GM08714 (cell line): ENCODE measurements around the gene JUP.
"Not testable (repeated sequence)": the region's sequence is repeated elsewhere in the genome, so short reads cannot be mapped to it uniquely, and the experiment has no call there.

ENCODE experiments used
- H3K4me3 ChIP-seq: fragments of 200-500 bp; sonication (Bioruptor generic); 2 replicates; pipeline ENCODE4 v1.5.1; 2014; ENCODE audit warnings: mild to moderate bottlenecking, low read length, inconsistent platforms
- ZNF274 ChIP-seq: IDR thresholded peaks from 2 replicates; pipeline ENCODE4 v1.6.1; 2012; ENCODE audit warnings: mild to moderate bottlenecking, low read depth, low read length

The JUP gene

GRCh38 chr17:41777574-41778188 is 8.8 kb downstream of the JUP start:
- TF ChIP-seq ZNF274: no peak
- no peak overlapping the region for H3K4me3 ChIP-seq

- TF ChIP-seq ZNF274: no peak
These were observed 9.3 kb downstream of the JUP start for GRCh38 chr17:41777157-41777573.

GRCh38 chr17:41776262-41776900 is 10.1 kb downstream of the JUP start:
- not testable (repeated sequence) for H3K4me3 ChIP-seq

More at GRCh38 chr17:41777157-41777573, 9.3 kb downstream of the JUP start:
- H3K4me3 ChIP-seq: no peak overlapping the region

- no peak overlapping the region for H3K4me3 ChIP-seq
- no peak for TF ChIP-seq ZNF274
These were observed 10.9 kb downstream of the JUP start for GRCh38 chr17:41775394-41776226.

- H3K4me3 ChIP-seq: no peak overlapping the region
- no peak for TF ChIP-seq ZNF274
These were observed 12.7 kb downstream of the JUP start for GRCh38 chr17:41773731-41774193.

GRCh38 chr17:41773190-41773588 is 13.3 kb downstream of the JUP start:
- H3K4me3 ChIP-seq: no peak overlapping the region
- no peak for TF ChIP-seq ZNF274

GRCh38 chr17:41772586-41773189 is 13.8 kb downstream of the JUP start:
- TF ChIP-seq ZNF274: no peak
- H3K4me3 ChIP-seq: no peak overlapping the region

- no peak overlapping the region for H3K4me3 ChIP-seq
- TF ChIP-seq ZNF274: no peak
These were observed 14.3 kb downstream of the JUP start for GRCh38 chr17:41772218-41772585.

GRCh38 chr17:41771389-41772206 is 14.9 kb downstream of the JUP start:
- TF ChIP-seq ZNF274: no peak
- H3K4me3 ChIP-seq: no peak overlapping the region

- H3K4me3 ChIP-seq: no peak overlapping the region
- no peak for TF ChIP-seq ZNF274
These were observed 16.5 kb downstream of the JUP start for GRCh38 chr17:41769985-41770384.

- H3K4me3 ChIP-seq: no peak overlapping the region
- no peak for TF ChIP-seq ZNF274
These were observed 17.1 kb downstream of the JUP start for GRCh38 chr17:41769346-41769862.

GRCh38 chr17:41768682-41769288 is 17.7 kb downstream of the JUP start:
- TF ChIP-seq ZNF274: no peak
- H3K4me3 ChIP-seq: no peak overlapping the region
